22Rv1 (cell line): ENCODE results near the gene POR.
"Not testable (repeated sequence)": the region's sequence is repeated elsewhere in the genome, so short reads cannot be mapped to it uniquely, and the experiment has no call there.

Experiments used
- H3K27ac ChIP-seq: fragments of 450-650 bp; 2 replicates; pipeline ENCODE4 v1.5.1; 2017
- CTCF ChIP-seq: fragments of 450-650 bp; IDR thresholded peaks from 2 replicates; pipeline ENCODE4 v1.5.1; 2017; ENCODE audit warnings: mild to moderate bottlenecking
- ZFX ChIP-seq: fragments of 450-650 bp; IDR thresholded peaks from 2 replicates; pipeline ENCODE4 v1.6.1; 2017; ENCODE audit warnings: antibody characterized with exemption, borderline replicate concordance

The POR gene

GRCh38 chr7:76002139-76002538, 87.2 kb downstream of the POR start:
- no peak for TF ChIP-seq ZFX
- no peak overlapping the region for H3K27ac ChIP-seq

DNA sequence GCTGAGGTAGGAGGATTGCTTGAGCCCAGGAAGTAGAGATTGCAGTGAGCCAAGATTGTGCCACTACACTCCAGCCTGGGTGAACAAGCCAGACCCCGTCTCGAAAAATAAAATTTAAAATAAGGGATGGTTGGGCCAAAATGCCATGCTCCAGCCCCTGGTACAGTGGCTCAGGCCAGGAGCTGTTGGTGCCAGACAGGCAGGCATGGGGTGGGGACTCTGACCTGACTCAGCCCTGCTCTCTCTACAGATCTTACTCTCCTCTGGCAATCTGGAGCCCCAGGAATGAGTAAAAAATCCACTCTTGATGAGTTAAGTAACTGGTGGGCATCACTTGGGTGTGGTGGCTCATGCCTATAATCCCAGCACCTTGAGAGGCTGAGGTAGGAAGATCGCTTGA, 87.9 kb downstream of the POR start:
- no peak for TF ChIP-seq CTCF
- no peak for TF ChIP-seq ZFX
- no peak overlapping the region for H3K27ac ChIP-seq

GRCh38 chr7:76003351-76003750, 88.4 kb downstream of the POR start:
- no peak for TF ChIP-seq CTCF
- no peak for TF ChIP-seq ZFX
- no peak overlapping the region for H3K27ac ChIP-seq

DNA sequence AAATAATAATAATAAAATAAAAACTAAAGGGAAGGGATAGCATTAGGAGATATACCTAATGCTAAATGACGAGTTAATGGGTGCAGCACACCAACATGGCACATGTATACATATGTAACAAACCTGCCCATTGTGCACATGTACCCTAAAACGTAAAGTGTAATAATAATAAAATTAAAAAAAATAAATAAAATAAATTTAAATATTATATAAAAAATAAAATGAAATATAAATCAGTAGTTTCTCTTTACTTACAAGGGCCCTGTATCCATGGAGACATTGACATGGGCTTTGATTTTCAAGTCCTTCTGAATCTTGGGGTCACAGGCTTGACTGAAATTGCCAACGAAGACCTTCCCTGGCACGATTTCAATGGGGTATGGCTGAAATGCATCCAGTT, 90.0 kb downstream of the POR start:
- not testable (repeated sequence) for H3K27ac ChIP-seq

GRCh38 chr7:76008156-76008687, 93.3 kb downstream of the POR start:
- no peak for TF ChIP-seq CTCF
- TF ChIP-seq ZFX = no peak
- no peak overlapping the region for H3K27ac ChIP-seq

DNA sequence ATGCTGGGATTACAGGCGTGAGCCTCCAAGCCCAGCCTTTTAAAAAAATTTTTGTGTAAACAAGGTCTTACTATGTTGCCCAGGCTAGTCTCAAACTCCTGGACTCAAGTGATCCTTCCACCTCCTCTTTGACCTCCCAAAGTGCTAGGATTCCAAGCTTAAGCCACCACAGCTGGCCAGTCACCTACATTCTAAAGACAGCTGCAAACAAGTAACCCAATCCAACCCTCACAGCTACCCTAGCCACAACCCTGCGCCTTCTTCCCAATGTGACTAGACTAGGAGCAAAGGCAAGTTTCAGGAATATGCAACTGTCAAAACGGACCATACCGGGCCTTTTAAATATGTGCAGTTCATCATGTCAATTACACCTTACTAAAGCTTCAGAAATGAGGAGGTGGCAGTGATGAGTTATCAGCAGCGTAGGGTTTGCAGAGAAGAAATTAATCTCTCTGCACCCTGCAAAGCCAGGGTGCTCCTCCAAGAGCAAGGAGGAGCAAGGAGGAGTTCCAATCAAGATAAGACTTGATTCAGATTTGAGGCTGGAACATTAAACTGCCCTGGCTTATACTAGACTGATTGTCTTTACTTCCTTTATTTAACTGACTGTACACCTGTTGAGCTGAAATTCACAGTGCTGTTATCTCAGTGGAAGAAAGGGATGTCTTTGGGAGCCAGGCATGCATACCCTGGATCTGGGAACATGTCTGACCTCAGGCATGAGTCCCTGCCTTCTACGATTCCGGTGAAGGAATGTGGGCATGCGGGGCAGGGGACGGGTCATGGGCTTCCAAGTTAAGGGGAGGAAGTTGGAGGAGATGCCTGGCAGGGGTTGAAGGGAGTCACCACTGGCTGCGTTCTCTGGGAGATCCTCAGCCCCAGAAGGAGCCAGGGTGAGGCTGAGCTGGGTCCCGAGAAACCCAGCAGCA, 95.0 kb downstream of the POR start:
- no peak overlapping the region for H3K27ac ChIP-seq

DNA sequence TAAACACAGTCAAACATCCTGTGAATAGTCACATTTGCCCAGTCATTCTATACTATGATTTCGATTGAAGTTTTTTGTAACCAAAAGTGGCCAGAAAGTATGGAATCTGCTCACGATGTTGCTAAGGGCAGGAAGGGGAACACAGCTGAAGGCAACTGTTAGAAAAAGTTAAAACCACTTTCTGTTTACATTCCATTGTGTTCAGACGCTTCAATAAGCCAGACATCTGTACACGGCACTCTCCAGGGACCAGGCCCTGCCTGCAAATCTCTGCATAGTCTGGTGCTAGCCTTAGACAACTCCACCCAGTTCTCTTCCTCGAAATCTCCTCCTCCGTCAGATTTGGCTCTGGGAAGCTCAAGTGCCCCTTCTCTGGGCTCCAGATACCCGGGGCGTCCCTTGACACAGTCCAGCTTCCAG, 96.5 kb downstream of the POR start:
- no peak overlapping the region for H3K27ac ChIP-seq
- no peak for TF ChIP-seq CTCF
- TF ChIP-seq ZFX = no peak

More for the DNA sequence above, 95.0 kb downstream of the POR start:
- TF ChIP-seq ZFX (no peak), CTCF (no peak)

DNA sequence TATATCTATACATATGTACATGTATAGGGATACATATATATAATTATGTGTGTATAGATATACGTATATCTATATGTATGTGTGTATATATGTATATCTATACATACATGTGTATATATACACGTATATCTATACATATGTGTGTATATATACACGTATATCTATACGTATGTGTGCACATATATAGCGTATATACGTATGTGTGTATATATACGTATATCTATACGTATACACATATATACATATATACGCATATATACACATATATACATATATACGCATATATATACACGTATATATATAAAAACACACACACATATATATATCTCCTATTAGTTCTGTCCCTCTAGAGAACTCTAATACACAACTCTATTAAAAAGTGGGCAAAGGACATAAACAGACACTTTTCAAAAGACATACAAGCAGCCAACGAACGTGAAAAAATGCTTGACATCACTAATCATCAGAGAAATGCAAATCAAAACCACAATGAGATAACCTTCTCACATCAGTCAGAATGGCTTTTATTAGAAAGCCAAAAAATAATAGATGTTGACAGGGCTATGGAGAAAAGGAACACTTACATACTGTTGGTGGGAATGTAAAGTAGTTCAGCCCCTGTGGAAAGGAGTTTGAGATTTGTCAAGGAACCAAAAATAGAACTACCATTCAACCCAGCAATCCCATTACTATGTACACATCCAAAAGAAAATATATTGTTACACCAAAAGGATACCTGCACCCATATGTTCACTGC, 101.4 kb downstream of the POR start:
- TF ChIP-seq ZFX = no peak
- TF ChIP-seq CTCF = no peak

GRCh38 chr7:76018520-76018919, 103.6 kb downstream of the POR start:
- H3K27ac ChIP-seq = not testable (repeated sequence)

More for the DNA sequence above, 101.4 kb downstream of the POR start:
- no peak overlapping the region for H3K27ac ChIP-seq
